Activated CD4-positive, alpha-beta memory T cell treated with anti-CD3 and anti-CD28 coated beads for 36 hours (primary cell): ENCODE measurements around the gene VGLL4. TPM values are rescaled to one million over a fixed set of nuclear protein-coding genes. Genes with fewer than 3 reads are reported as not detected.

Experiments used
- total RNA-seq, 2 experiments: library from RNA; stranded (reverse); gene quantifications; one replicate each; pipeline ENCODE4 v1.2.3, GENCODE V29; 2021

The VGLL4 gene
- total RNA-seq, 2 experiments from 2014 or later = 18.2 to 18.7 TPM

Other genes starting within 250 kb of the VGLL4 start
- 10 to 100 TPM; 25.5 to 25.6 TPM for gene TAMM41, start 203.0 kb upstream of the VGLL4 start, total RNA-seq